ENCODE measurements around the gene DBN1.

Gene DBN1

GRCh38 chr5:177504086-177505056 is 30.9 kb upstream of the DBN1 start:
- DNase-seq (ENCODE audit: low spot score) = no peak

DNA sequence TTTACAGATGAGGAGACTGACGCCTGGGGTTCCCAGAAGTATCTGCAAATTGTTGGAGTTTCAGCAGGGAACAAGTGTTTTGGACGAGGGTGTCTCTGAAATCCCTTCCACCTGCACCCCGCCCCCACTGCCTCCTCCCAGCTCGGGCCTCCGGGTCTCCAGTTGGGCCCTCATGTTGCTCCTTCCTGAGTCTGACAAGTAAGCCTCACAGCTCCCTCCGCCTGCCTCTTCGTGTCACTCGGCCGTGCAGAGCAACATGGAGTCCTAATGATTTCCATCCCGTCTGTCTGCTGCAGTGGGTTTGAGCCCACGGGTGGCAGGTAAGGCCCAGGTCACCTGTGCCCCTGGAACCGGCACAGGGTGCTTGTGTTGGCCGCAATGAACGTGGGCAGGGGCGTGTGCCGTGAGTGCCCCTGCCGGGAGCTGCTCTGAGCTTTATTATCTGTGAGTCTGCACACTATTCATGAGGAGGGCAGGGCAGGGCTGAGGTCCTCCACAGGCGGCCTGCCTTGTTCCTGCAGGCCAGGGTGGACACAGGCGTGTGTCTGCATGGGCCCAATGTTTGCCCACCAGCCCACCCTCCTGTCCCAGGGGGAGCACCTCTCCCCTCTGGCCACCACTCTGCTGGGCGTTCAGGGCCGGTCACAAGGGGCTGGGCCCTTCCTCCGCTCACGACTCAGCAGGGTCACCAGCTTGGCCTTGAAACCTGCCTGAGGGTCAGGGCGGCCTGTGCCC is 30.1 kb upstream of the DBN1 start:
- no peak for DNase-seq (ENCODE audit: low spot score)

DNA sequence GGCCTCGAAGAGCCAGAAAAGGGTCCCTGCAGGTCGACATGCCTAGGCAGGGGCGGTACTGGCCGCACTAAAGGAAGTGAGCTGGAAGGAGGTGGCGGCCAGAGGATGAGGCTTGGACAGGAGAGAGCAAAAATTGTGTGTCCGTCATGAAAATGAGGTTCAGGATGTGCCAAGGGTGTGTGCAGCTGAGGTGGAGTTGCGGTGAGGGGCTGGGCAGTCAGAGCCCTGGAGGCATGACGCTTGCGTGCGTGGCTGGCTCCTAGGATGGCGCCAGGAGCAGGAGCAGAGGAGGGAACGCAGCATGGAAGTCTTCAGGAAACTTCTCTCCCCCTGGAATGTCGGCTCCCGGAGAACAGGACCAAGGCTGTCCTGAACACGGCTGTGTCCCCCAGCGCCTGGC is 29.5 kb upstream of the DBN1 start:
- DNase-seq (ENCODE audit: low spot score) = no peak

- no peak for DNase-seq (ENCODE audit: low spot score)
Measured at GRCh38 chr5:177501874-177502678, 28.6 kb upstream of the DBN1 start.

- peak; percentile 91 for DNase-seq (ENCODE audit: low spot score)
Measured at GRCh38 chr5:177500685-177501522, 27.5 kb upstream of the DBN1 start.

GRCh38 chr5:177499842-177500241 is 26.4 kb upstream of the DBN1 start:
- DNase-seq (ENCODE audit: low spot score) = no peak

DNA sequence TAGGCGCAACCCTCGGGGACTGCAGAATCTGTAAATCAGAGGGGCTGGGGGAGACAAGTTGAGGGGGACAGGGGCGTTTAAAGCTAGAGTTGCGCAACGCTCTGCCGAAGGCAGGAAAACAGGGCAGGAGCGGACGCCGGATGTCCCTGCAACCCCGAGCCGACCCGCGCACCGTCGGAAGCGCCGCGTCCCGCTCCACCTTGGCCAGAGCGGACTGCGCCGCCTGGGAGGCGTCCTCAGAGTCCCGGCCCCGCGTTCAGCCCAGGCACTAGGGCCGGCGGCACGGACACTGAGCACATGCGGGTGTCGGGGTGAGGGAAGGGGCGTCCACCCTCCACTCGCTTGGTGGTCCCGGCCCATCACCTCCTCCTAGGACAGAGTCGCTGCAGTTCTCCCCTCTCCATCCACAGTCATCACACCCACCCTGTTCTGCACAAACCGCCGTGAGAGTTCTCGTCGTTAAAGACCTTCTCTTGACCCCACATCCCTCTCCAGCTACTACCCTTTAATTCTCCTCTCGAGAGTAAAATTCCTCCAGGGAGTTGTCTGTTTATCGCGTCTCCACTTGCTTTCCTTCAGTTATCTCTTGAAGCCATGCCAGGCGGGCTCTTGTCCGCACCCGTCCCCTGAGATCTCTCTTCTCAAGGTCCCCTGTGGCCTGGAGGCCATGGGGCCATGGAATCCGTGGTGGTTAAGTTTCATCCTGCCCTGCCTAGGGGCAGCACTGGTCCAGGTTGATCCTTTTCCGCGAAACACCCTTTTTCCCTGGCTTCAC is 24.8 kb upstream of the DBN1 start:
- DNase-seq (ENCODE audit: low spot score) = no peak

GRCh38 chr5:177497292-177498012 is 24.0 kb upstream of the DBN1 start, which contains the start of gene PDLIM7:
Gene PDLIM7, minus strand, starts transcription at chr5:177497604. Its CDS starts 1,092 bp downstream, at chr5:177496512.
- DNase-seq (ENCODE audit: low spot score) = peak; percentile 95

- no peak for DNase-seq (ENCODE audit: low spot score)
Measured at GRCh38 chr5:177496727-177497291, 23.4 kb upstream of the DBN1 start.

DNA sequence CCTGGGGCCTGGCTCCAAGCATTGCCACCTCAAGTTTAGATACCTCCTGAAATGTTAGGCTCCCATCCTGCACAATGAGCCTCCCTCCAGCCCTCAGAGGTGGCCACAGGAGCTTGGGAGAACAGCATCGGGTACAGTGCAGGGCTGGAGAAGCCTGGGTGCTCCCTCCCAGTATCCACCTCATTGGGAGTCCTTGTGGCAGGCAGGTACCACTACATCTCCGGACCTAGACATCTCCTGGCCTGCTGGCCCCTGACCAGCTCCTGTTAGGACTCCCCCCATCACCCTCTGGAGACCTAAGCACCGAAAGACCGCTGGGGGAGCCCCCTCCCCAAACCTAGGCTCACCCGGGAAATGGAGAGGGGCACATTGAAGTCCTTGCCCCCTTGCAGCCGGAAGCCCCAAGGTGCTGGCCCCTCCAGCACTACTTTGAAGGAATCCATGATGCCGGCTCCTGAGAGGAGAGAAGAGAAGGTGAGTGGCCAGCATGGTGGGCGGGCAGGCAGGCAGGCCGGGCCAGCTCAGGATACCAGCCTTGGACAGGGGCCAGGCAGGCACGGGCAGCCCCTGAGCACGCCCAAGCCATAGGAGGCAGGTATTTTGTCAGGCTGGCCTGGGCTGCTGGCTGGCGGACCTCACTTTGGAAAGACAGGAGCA is 22.8 kb upstream of the DBN1 start:
- no peak for DNase-seq (ENCODE audit: low spot score)

GRCh38 chr5:177495243-177496060 is 22.0 kb upstream of the DBN1 start:
- no peak for DNase-seq (ENCODE audit: low spot score)

DNA sequence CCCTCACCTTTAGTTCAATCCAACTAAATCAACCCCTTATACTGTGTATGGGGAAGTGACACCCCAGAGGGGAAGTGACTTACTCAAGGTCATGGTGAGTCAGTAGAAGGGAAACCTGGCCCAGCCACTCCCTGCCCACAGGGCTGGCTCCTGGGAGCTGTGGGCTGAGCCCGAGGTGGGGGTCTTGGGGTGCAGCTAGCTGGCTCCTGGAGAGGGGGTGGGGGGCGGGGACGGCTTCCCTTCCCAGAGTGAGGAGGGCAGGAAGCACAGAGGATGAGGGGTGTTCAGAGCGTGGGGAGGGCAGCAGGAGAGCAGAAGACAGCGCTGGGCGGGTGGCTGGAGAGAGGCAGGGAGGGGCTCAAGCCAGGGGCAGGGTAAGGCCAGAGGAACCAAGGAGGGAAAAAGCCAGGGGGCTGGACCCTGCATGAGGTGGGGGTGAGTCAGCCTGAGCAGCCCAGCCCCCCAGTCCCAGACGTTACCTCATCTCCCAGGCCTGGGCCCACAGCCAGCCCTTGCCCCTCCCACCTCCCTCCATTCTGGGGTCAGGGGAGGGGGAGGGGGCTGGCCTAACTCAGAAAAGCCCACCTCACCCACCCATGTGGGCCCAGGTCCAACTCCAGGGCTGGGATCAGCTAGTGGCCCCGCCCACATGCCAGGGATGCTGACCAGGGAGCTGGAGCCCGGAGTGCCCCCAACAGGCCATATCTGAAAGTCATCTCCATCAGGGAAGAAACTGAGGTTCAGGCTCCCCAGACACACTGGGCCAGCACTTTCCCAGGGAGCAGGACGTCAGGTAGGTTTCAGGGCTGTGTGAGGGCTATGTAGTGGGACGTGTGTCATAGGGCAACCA is 21.1 kb upstream of the DBN1 start:
- no peak for DNase-seq (ENCODE audit: low spot score)

- no peak for DNase-seq (ENCODE audit: low spot score)
Measured at GRCh38 chr5:177493795-177494345, 20.4 kb upstream of the DBN1 start.

DNA sequence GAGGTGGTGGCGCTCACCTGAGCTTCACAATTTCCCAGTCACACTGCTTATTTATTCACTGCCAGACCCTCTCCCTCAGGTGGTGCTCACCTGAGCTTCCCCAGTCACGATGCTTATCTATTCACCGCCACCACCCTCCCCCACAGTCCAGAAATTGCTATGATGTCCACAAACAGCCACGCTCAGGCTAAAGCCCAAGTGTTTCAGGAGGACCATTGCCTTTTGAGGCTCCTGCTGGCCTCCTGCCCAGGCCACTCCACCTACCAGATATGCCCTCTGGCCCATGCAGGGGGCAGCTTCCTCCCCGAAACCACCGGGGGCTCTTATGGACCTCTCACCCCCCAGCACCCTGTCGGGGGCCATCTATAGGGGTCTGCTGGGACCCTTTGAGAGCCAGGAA is 19.4 kb upstream of the DBN1 start:
- DNase-seq (ENCODE audit: low spot score) = no peak

DNA sequence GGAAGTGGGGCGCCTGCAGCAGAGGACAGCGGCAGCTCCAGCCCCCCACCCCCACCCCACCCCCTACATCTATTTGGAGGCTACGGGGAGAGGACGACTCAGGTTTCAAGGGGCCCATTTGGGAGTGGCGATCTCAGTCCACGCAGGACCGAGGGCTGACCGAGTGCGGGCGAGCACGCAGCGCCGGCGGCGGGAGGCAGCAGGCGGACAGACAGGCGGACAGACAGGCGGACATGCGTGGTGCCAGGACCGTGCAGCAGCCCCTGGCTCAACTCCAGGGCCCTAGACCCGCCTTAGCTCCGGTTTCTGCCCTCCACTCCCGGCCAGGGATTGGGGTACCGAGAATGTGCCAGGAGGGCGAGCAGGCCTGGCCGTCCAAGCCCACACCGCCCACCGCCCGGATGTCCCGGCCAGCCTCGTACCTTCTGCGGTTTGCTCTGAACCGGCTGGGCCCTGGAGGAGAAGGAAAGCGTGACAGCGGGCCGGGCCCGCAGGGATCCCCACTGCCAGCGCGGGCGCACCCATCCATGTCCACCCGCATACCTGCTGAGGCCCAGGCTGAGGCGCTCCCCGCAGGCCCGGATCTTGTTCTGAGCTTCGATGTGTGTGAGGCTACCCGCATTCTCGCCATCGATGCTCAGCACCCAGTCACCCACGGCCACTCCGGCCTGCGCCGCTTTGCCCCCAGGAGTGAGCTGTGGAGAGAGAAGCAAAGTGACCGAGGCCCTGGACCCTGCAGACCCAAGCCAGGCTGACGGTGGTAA is 18.7 kb upstream of the DBN1 start:
- no peak for DNase-seq (ENCODE audit: low spot score)

- no peak for DNase-seq (ENCODE audit: low spot score)
Measured at GRCh38 chr5:177491429-177491945, 18.1 kb upstream of the DBN1 start.

Data from Ammon's horn (tissue), 1 donor.